Measurements from ENCODE around the gene CFDP1.
"Not testable (repeated sequence)": the region's sequence is repeated elsewhere in the genome, so short reads cannot be mapped to it uniquely, and the experiment has no call there.

Gene CFDP1

DNA sequence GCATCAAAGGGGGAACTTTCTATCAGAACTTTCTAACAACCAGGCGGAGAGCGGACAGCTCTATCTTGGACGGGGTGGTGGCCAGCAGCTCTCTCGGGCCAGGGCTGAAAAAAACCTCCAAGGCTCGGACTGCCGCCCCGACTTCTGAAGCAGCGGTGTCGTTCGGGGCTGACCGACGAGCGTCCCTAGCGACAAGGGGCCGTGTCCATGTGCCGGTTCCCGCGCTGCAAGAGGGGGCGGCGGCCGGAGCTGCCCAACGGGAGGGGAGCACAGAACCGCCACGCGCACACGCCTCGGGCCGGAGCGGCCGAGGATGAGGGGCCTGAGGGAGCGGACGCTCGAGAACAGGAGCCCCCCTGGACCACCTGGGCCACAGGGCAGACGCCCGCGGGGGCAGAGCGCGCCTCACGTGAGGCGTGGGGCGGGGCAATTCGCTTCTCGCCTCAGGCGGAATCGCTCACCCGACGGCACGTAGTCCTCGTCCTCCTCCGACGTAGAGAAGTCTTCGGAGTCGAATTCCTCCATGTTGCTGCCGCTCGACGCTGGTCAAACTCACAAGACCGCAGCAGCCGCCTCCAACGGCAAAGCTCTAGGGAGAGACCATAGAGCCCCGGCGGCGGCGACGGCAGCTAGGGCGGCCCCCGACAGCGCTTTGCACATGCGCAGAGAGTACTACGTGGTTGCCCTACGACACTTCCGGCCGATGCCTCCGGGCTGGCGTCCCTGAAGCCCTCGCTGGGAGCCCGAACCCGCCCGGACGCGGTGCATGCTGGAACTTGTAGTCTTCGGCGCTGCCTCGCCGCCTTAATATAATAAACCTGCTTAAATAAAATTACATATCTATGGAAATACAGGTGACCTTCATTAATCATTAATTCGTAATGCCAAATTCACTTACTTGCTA is at the start of gene CFDP1:
Gene CFDP1 (minus strand): TSS at position 676 of the 904 bp plus-strand sequence. CDS start 151 bp downstream, at position 525.
- peak; percentile 94 for DNase-seq (ENCODE audit: low spot score)

DNA sequence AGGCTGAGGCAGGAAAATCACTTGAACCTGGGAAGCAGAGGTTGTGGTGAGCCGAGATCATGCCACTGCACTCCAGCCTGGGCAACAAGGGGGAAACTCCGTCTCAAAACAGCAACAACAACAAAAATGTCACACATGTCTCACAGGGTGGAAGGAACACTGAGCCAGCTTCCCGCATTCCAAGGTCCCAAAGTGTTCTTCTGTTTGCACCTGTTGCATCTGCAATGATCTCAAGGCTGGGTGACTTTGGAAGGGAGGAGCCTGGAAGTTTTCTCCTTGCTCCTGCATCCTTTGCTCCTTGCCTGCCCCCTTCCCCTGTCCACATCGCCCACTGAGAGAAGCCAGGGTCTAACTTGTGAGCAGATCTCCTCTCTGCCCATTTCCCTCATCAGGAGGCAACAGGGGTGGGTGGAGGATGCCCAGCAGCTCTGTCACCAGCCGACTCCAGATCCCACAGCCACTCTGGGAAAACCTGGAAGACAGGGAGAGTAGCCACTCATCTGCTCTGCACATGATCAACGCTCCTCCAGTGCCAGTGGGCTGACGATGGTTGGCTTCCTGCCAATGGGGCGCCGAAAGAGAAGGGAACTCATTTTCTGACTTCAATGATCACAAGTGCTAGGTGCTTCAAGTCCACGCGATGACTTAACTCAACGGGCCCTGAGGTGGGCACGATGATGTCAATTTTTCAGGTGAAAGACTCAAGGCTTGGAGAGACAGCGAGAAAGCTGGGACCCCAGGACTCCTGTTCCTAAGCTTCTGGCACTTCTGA is 49.3 kb upstream of the CFDP1 start:
- DNase-seq (ENCODE audit: low spot score), result no peak

DNA sequence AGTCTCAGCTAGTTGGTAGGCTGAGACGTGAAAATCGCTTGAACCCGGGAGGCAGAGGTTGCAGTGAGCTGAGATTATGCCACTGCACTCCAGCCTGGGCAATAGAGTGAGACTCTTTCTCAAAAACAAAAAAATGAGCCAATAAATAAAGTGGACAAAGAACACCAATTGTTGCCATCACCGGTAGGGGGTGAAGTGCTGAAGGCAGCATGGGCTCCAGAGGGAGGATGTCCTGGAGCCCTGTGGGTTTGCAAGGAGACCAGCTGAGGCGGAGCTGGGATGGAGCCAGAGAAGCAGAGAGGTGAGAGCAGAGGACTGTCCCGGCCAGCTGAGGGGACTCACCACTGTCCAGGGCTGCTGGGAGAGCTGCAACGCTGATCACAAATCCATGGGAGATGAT is 48.2 kb upstream of the CFDP1 start:
- peak; percentile 62 for DNase-seq (ENCODE audit: low spot score)

DNA sequence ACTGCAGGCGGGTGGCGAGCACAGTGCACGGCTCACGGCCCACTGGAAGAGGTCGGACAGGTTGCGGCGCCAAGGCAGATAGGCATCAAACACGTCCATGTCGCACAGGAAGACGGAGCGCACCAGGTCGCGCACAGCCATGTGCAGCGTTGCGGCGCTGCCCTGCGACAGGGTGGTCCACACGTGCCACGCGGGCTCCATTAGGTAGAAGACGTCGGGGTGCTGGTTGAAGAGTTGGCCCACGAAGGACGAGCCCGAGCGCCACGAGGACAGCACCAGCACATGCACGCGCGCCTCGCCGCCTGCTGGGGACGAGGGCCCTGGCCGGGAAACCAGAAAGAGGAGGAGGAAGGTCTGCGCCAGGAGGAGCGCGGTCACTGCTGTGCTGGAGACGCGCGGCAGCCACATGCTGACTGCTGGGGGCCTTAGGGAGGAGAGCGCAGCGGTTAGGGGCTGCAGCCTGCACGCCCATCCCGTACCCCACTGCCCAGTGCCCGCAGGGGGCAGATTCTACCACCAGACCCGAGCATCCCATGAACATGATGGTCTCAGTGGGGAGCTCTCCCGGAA is 46.2 kb upstream of the CFDP1 start:
- no peak for DNase-seq (ENCODE audit: low spot score)

DNA sequence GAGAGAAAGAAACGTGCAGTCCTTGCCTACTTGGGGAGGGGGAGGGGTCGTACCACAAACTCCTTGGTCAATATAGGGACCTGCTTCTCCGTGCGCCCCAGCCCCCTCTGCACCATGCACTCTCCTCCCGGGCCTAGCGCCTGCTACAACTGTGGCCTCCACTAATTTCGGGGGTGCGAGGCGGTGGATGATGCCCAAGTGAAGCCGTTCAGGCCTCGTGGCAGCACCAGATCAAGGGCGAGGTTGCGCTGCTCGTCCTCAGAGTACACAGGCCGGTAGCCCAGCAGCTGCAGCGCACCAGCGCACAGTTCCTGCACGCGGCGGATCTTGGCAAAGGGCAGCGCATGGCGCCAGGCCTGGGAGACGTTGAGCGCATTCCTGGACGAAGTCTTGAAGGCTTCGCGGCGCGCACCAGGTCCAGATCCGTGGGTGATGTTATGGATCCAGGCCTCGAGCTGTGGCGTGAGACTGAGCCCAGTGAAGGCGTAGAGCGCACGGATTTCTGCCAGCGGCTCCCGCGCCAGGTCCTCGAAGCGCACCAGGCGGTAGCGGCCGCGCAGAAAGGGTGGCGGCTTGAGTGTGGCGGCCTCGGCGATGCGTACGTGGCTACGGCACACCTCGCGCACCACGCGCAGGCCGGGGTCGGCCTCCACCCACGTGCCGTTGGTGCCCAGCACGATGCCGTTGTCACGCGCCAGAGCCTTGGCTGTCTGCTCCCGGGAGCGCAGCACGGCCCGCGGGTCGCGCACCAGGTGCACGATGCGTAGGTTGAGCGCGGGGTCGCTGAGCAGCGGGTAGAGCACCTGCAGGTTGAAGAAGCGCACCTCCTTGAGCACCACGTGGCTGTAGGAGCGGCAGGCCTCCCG is 45.4 kb upstream of the CFDP1 start:
- no peak for DNase-seq (ENCODE audit: low spot score)

DNA sequence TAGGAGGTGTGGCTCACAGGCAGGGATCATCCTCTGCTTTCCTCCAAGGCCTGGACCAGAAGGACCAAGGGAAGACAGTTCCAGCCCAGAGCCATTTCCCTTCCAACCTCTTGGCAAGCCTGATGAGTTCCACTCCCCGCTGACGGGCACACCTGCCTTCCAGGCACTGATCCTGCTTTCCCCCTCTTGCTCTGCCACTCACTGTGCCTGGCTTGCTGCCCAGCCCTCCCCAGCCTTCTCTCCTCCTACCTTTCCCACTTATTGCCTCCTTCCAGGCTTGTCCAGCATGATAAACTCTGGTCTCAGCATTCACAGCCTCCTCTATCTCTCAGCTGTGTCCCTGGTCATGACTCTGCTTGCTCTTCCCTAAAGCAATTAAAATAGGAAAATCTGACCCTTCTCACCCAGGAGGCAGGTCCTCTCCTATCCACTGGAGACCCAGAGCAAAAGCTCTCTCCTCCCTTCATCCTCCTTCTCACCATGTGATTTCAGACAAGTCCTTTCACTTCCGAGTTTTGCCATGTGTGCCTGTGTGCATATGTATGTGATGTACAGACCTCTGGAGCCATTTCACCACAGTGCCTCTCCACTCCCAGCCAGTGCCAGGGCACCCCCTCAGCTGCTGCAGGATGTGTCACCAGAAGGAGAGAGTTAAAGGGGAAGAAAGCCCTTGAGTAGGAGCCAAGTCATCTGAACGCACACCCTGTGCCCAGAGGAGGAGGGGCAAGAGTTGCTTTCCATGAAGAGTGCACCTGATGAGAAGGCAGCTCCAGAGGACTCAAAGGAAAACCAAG is 44.6 kb upstream of the CFDP1 start:
- no peak for DNase-seq (ENCODE audit: low spot score)

DNA sequence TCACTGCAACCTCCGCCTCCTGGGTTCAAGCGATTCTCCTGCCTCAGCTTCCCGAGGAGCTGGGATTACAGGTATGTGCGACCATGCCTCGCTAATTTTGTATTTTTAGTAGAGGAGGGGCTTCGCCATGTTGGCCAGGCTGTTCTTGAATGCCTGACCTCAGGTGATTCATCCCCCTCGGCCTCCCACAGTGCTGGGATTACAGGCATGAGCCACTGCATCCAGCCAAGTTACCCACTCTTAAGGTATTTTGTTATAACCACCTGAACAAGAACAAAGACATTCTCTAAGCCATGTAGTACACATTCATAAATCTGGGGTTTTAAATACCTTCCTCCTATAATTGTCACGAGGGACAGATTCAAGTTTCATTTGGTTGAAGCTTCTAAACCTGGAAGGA is 43.5 kb upstream of the CFDP1 start:
- DNase-seq (ENCODE audit: low spot score), result no peak

DNA sequence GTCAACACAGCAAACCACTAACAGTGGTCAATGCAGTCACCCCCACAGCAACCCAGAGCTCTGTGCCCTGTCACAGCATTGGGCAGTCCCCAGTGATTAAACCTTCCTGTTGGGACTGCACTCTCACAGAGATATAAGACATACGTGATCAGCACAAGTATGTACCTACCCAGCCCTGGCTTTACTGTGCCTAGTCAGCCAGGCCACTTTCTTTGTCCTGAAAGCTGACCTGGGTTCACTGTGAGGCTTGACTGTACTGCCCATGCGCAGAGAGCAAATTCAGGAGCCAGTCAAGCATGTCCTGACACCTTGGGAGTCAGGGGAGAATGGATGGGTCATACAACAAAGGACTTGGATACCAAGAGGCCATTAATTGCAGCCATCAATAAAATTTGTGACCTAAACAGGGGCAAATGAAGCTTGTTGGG is 42.1 kb upstream of the CFDP1 start:
- no peak for DNase-seq (ENCODE audit: low spot score)

DNA sequence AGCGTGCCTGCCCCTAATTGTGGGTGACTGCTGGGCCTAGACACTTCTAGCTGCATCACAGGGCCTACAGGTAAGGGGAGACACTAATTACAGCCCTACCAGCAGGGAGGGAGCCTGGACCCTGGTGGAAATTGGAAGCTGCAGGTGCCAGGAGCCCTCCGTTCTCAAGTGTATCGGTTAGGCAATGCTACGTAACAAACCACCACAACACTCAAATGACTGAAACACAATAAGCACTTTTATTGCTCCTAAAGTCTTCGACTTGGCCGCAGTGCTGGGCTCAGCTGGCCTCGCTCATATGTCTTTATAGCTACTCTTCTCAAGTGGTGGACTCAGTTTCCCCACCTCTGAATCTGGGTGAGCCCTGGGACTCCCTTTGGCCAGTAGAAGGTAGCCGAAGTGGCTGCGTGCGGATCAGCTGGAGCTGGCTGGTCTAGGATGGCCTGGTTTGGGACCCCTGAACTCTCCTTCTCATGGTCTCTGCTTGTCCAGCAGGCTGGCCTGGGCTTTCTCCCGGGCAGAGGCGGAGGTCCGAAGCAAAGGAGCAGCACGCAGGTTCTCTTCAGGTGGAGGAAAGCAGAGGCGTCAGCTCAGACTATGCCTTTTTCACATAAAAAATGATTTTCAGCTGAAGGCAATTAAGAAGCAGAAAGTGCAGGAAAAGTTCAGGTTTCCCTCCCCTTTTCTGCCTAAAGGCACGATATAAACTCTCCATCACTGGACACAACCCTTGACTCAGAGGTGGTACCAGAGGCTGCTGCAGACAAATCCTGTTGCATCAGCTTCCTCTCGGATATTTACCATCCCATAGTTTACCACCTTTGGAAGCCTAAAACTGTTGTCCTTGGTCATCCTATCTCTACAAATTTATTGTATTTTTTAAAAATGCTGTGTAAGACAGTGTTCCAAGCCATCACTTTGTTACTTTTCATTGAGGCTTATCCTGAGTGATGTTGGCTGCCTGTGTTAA is 39.9 kb upstream of the CFDP1 start:
- DNase-seq (ENCODE audit: low spot score), result no peak

DNA sequence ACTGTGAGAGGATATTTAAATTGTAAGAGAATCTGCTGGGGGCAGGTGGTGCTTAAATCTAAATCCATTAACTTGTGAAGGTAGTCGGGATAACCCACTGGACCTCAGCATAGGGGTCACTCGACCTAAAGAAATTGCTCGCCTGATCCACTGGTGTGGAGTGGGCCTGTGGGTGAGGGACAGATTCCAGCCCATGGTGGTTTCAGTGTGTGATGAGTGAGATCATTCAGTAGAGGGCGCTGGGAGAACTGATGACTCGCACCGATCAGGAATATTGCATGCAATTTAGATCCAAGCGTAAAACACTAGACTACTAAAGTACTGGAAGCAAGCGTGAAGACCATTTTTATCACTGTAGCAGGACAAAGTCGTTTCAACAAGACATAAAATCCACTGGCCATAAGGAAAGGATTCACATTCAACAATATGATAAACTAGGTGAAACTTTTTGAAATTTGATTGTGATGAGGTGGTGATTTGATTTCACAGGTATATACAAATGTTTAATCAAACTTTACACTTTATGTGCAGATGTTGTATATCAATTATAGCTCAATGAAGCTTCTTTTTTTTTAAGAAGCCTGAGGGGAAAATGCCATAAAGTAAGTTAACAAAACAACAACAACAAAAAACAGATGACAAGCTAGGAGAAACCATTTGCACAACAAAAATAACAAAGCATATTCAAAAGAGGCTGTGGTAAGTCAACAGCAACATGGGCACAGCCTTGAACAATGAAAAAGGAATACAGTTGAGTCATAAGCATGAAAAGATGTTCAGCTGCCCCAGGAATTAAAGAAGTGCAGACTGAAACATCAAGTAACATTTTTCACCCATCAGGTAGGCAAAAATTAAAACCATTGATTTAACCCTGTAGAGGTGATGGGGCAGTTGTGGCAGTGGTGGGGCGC is 38.7 kb upstream of the CFDP1 start:
- peak; percentile 94 for DNase-seq (ENCODE audit: low spot score)

DNA sequence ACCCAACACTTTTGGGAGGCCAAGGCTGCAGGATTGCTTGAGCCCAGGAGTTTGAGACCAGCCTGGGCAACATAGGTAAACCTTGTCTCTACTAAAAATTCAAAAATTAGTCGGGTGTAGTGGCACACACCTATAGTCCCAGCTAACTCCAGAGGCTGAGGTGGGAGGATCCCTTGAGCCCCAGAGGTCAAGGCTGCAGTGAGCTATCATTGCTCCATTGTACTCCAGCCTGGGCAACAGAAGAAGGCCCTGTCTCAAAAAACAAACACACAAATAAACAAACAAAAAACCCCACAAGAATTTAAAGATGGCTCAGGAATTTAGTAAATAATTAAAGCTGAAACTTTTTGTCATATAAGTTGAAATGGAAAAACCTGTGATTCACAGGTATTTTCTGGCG is 33.5 kb upstream of the CFDP1 start:
- no peak for DNase-seq (ENCODE audit: low spot score)

DNA sequence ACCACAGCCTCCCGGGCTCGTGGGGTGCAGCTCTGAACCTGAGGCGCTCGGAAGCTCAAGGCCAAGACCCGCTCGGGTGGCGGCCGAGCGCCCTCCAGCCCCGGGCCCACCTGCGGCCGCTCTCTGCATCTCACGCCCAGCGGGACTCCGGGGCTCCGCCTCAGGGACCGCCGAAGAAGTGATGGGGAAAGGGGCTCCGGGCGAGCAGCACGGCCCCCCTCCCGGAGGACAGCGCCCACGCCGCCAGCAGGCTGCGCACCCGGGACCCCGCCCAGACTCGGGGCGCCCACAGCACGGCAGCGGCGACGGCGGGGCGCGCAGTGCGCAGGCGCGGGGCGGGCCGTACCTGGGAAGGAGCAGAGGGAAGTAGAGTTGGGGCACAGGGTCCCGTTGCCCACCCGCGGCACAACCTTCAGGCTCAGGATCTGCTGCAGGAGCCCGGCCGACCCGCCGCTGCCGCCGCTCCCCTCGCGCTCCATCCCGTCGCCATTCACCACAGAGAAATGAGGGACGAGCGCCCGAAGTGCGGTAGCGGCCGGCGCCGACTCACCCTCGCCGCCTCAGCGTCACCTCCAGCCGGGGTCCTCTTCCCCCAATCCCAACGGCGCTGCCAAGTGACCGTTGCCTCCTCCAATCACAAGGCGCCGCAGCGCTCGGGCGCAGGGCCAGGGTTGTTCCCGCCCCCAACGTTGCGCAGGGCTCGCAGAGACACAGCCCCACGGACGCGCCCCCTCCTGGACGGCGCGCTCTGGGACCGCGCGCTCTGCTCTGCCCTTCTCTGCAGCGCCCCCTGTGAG is 31.0 kb upstream of the CFDP1 start, which contains the start of gene TMEM170A:
Gene TMEM170A (minus strand): TSS at position 568 of the 797 bp plus-strand sequence. CDS start 89 bp downstream, at position 479.
- peak; percentile 99 for DNase-seq (ENCODE audit: low spot score)

DNA sequence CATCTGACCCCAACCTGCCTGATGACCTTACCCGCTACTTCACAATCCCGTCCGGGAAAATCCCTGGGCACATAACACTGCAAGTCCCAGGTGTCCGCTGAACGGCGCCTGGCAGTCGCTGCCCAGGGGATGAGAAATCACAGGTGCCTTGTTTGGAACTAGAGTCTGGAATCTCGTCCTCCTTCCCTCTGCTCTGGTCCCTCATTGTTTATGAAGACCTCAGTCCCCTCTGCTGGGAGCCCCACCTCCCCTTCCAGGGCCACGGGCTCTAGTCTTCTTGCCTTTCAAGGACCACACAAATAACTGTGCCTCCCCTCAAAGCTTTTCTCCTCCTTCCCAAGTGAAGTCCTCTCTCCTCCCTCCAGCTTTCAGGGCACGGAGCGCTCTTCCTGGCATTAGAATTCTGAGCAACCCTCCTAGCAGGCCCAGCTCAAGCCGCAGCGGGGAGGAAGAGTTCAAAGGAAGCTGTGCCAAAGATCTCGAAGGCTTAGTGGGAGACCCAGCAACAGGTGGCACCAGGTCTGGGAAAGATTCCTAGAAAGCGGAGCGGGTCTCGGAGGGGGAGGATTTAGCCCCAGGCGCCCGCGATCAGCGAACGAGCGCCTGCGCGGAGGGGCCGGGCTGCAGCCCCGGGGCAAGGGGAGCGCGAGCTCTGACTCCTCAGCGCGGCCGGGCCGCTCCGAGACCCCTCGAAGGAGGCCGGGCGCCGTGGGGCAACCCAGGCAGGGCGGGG is 30.3 kb upstream of the CFDP1 start:
- DNase-seq (ENCODE audit: low spot score), result not testable (repeated sequence)

DNA sequence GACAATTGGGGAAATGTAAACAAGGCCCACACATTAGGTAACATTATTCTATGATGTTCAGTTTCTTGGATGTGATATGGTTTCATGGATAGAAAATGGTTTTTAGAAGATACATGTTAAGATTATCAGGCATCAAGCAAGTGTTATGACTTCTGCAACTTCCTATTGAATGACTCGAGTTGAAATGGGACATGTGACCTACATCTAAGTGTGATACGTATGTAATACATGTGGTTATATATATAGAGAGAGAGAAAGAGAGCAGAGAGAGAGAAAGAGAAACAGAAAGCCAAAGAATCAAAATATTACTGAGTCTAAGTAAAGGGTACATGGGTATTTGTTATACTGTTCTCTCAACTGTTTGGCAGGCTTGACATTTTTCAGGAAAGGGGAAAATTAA is 29.5 kb upstream of the CFDP1 start:
- no peak for DNase-seq (ENCODE audit: low spot score)

DNA sequence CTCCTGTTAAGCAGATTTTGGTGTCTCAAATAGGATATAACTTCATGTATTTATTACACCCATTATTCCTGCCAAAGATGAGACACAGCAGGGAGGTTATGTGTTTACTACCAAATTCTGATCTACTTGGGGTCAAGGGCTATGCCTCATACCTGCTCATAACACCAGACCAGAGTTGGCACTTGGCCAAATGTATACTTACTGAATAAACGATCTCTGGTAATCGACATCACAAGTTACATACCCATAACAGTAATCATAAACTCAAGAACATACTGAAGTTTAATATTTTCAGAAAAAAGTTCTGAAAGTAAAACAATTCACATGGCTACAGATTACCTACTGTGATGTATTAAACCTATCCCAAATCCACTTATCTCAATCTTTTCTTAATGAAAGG is 28.3 kb upstream of the CFDP1 start:
- no peak for DNase-seq (ENCODE audit: low spot score)

DNA sequence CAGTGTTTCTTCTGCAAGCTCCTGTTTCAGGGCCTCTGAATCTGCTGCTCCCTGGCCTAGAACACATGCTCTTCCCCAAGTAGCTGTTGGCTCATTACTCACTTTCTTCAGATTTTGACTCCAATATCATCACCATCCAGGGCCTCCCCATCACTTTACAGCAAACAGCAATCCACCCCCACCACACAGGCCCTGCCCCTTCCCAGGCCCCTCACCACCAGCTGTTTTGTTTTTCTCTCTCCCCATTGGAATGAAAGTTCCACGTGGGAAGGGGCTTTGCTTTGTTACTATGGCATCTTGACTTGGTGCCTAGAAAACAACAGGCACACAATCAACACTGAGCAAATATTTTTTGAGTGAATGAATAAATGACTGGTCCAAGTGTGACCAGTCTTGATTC is 27.1 kb upstream of the CFDP1 start:
- no peak for DNase-seq (ENCODE audit: low spot score)

DNA sequence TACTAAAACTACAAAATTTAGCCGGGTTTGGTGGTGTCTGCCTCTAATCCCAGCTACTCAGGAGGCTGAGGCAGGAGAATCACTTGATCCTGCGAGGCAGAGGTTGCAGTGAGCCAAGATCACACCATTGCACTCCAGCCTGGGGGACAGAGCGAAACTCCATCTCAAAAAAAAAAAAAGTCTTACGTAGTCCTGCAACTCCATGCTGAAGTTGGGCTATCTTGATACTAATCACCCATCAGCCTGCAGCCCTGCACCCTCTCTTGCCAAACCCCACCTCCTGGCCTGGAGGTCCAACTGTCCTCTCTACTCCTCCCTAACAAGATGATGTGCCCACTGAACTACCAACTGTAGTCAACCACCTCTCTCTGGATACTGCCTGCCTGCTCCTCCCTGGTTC is 26.4 kb upstream of the CFDP1 start:
- DNase-seq (ENCODE audit: low spot score), result no peak

Data from HuH-7 (cell line).